K562 (cell line): ENCODE measurements around the gene RGS6. TPM values are rescaled to one million over a fixed set of nuclear protein-coding genes. Genes with fewer than 3 reads are reported as not detected.
A peak's percentile ranks its signal among the peaks of the same experiment; 100 is the strongest.

Source experiments
- ATAC-seq: fragments of 200-7000 bp; cut with Tn5 transposase; 3 replicates; pipeline ENCODE4 v1.9.1; 2020; ENCODE audit warnings: moderate library complexity
- BruUV-seq: library from RNA; stranded (reverse); fragments of 400-500 nt; replicated peaks from 2 replicates; lab custom pipeline; 2021; lab: Mats Ljungman, UMichigan
- CTCF ChIA-PET: fragments of 300-600 bp; formaldehyde crosslinking; extraction: SDS; loops from one replicate; lab custom pipeline; 2021; ENCODE audit warnings: low intra/inter-chr PET ratio; lab: Yijun Ruan, JAX
- POLR2A ChIA-PET: fragments of 300-600, 350-650 bp; sonication (Branson Sonifier 250); formaldehyde crosslinking; extraction: SDS; loops from one replicate; lab custom pipeline; 2021; ENCODE audit warnings: antibody characterized with exemption, inconsistent platforms; lab: Yijun Ruan, JAX
- DNase-seq, 4 experiments: peaks; one replicate each; pipeline versions ENCODE4 v3.0.0 to v3.0.0-alpha.2; 2011 to 2018; ENCODE audit warnings: low spot score in 3 of 4, mixed read lengths in 3 of 4; ENCODE audit errors: extremely low read depth in 1 of 4
- FAIRE-seq: peaks from 2 replicates; lab custom pipeline; 2011; peaks lifted over from hg19 to GRCh38; lab: Jason Lieb, UNC
- H2AFZ ChIP-seq: 2 replicates; pipeline ENCODE4 v1.6.0; 2011; ENCODE audit warnings: low read depth, low read length, control low read depth, inconsistent platforms
- H3K27ac ChIP-seq: fragments of 200-600 bp; 3 replicates; pipeline ENCODE4 v1.8.0; 2011; ENCODE audit warnings: low read depth, mild to moderate bottlenecking, control low read depth, inconsistent platforms, low read length, moderate library complexity, mixed read lengths; ENCODE audit errors: extremely low read depth
- H3K27me3 ChIP-seq, 2 experiments: fragments of 300-600 bp in 1 of 2; 2 replicates in 1 of 2; 3 replicates in 1 of 2; pipeline versions ENCODE4 v1.6.0 to v1.8.0; 2011; ENCODE audit warnings: inconsistent platforms in 2 of 2, low read length in 2 of 2, mild to moderate bottlenecking in 1 of 2, mixed read lengths in 1 of 2, moderate library complexity in 1 of 2; ENCODE audit not compliant: control insufficient read depth in 2 of 2, insufficient read depth in 2 of 2
- H3K36me3 ChIP-seq: fragments of 300-600 bp; 3 replicates; pipeline ENCODE4 v1.8.0; 2011; ENCODE audit warnings: mild to moderate bottlenecking, low read length, inconsistent platforms; ENCODE audit not compliant: control insufficient read depth, insufficient read depth
- H3K4me1 ChIP-seq, 2 experiments: fragments of 200-600 bp in 1 of 2; replicated peaks in 1 of 2; 2 replicates in 1 of 2; 3 replicates in 1 of 2; pipeline versions ENCODE4 v1.5.1 to v1.8.0; 2011; ENCODE audit warnings: inconsistent platforms in 2 of 2, low read length in 2 of 2, mild to moderate bottlenecking in 1 of 2, mixed read lengths in 1 of 2, moderate library complexity in 1 of 2; ENCODE audit not compliant: control insufficient read depth in 2 of 2, insufficient read depth in 2 of 2
- H3K4me2 ChIP-seq: 2 replicates; pipeline ENCODE4 v1.6.1; 2011; ENCODE audit warnings: low read length, control low read depth, inconsistent platforms, mixed read lengths; ENCODE audit not compliant: insufficient read depth
- H3K4me3 ChIP-seq: fragments of 200-600 bp; sonication (generic), shearing (Covaris generic); 2 replicates; pipeline ENCODE4 v1.5.1; 2016; ENCODE audit warnings: control low read depth, inconsistent platforms
- H3K79me2 ChIP-seq: fragments of 200-600 bp; 3 replicates; pipeline ENCODE4 v1.8.0; 2011; ENCODE audit warnings: low read length, inconsistent platforms; ENCODE audit not compliant: control insufficient read depth, insufficient read depth
- H3K9ac ChIP-seq, 2 experiments: 2 replicates each; pipeline versions ENCODE4 v1.6.0 to v1.6.1; 2011; ENCODE audit warnings: low read depth in 2 of 2, low read length in 2 of 2, control low read depth in 1 of 2, inconsistent platforms in 1 of 2, mild to moderate bottlenecking in 1 of 2, mixed read lengths in 1 of 2; ENCODE audit not compliant: insufficient read depth in 1 of 2
- H3K9me1 ChIP-seq: one replicate; pipeline ENCODE4 v1.6.0; 2011; ENCODE audit warnings: inconsistent platforms, mild to moderate bottlenecking, low read length, moderate library complexity; ENCODE audit not compliant: control insufficient read depth, insufficient read depth
- H3K9me3 ChIP-seq: replicated peaks from 2 replicates; pipeline ENCODE4 v1.5.1; 2011; ENCODE audit warnings: low read depth, low read length, inconsistent platforms; ENCODE audit not compliant: control insufficient read depth, insufficient read depth
- H4K20me1 ChIP-seq: replicated peaks from 2 replicates; pipeline ENCODE4 v1.6.1; 2011; ENCODE audit warnings: low read length, inconsistent platforms, mixed read lengths; ENCODE audit not compliant: control insufficient read depth, insufficient read depth
- CBFA2T2 ChIP-seq: fragments of 450-650 bp; conservative IDR thresholded peaks from 2 replicates; pipeline ENCODE4 v1.6.1; 2017; ENCODE audit warnings: mild to moderate bottlenecking
- CBFA2T3 ChIP-seq: fragments of 450-650 bp; IDR thresholded peaks from 2 replicates; pipeline ENCODE4 v1.6.1; 2017
- EGR1 ChIP-seq: fragments of 450-650 bp; conservative IDR thresholded peaks from 2 replicates; pipeline ENCODE4 v1.6.1; 2017; ENCODE audit warnings: mild to moderate bottlenecking
- FOS ChIP-seq: IDR thresholded peaks from 3 replicates; pipeline ENCODE4 v1.6.1; 2011; ENCODE audit not compliant: insufficient read length; ENCODE audit errors: extremely low read depth
- GABPA ChIP-seq: fragments of 200-800 bp; sonication (Bioruptor generic); conservative IDR thresholded peaks from 2 replicates; pipeline ENCODE4 v1.6.1; 2016; ENCODE audit warnings: low read depth, missing genetic modification characterization, missing compliant biosample characterization
- GABPB1 ChIP-seq: sonication (generic); formaldehyde crosslinking; IDR thresholded peaks from 2 replicates; pipeline ENCODE4 v1.8.0; 2022; ENCODE audit warnings: mild to moderate bottlenecking, missing genetic modification reagents
- KDM1A ChIP-seq, 2 experiments: fragments of 450-650 bp; IDR thresholded peaks; 2 replicates each; pipeline ENCODE4 v1.6.1; 2016; ENCODE audit warnings: mild to moderate bottlenecking in 2 of 2
- PHTF2 ChIP-seq: fragments of 250-450 bp; sonication (Bioruptor Pico); IDR thresholded peaks from 2 replicates; pipeline ENCODE4 v1.5.0; 2021; ENCODE audit warnings: mild to moderate bottlenecking
- STAT5B ChIP-seq: fragments of 250-450 bp; sonication (Bioruptor Pico); IDR thresholded peaks from 2 replicates; pipeline ENCODE4 v1.8.0; 2021; ENCODE audit warnings: mild to moderate bottlenecking, inconsistent platforms
- TAF7 ChIP-seq: fragments of 450-650 bp; IDR thresholded peaks from 2 replicates; pipeline ENCODE4 v1.6.1; 2016; ENCODE audit warnings: missing genetic modification characterization, missing compliant biosample characterization
- TAL1 ChIP-seq: fragments of 450-650 bp; IDR thresholded peaks from 2 replicates; pipeline ENCODE4 v1.6.1; 2016; ENCODE audit warnings: mild to moderate bottlenecking
- TEAD4 ChIP-seq, 2 experiments: sonication (generic) in 1 of 2; formaldehyde crosslinking in 1 of 2; IDR thresholded peaks; 2 replicates each; pipeline versions ENCODE4 v1.6.1 to v1.8.0; 2012 to 2022; ENCODE audit warnings: borderline replicate concordance in 1 of 2, inconsistent platforms in 1 of 2, low read length in 1 of 2, mild to moderate bottlenecking in 1 of 2, missing genetic modification reagents in 1 of 2
- ZBTB11 ChIP-seq, 3 experiments: fragments of 200-800 bp in 1 of 3; fragments of 250-450 bp in 1 of 3; fragments of 450-650 bp in 1 of 3; sonication (Bioruptor Pico) in 1 of 3; sonication (Bioruptor generic) in 1 of 3; formaldehyde crosslinking in 1 of 3; IDR thresholded peaks; 2 replicates each; pipeline versions ENCODE4 v1.6.1 to v1.8.0; 2016 to 2022; ENCODE audit warnings: mild to moderate bottlenecking in 2 of 3, missing genetic modification characterization in 2 of 3, missing compliant biosample characterization in 1 of 3, moderate library complexity in 1 of 3
- ZKSCAN8 ChIP-seq: fragments of 200-800 bp; sonication (Bioruptor generic); IDR thresholded peaks from 2 replicates; pipeline ENCODE4 v1.6.1; 2016; ENCODE audit warnings: missing genetic modification characterization, missing compliant biosample characterization
- WGBS: fragments of 100-300 bp; shearing (Covaris generic); methylation state at CpG from one replicate; pipeline ENCODE4 v1.1.6; 2016; ENCODE audit warnings: low coverage, mixed read lengths; ENCODE audit not compliant: insufficient coverage; ENCODE audit errors: missing lambda C conversion rate; 5-methylcytosine and 5-hydroxymethylcytosine counted together
- in situ Hi-C: fragments of 300-500 bp; cut with MboI; formaldehyde crosslinking; loops from 4 replicates; pipeline ENCODE4 v1.15.0; 2018; ENCODE audit warnings: inconsistent platforms, mixed read lengths
- intact Hi-C: fragments of 100-400 bp; cut with micrococcal nuclease; formaldehyde crosslinking; loops from 2 replicates; pipeline ENCODE4 v1.14.2; 2022
- polyA plus RNA-seq, 8 experiments: library from polyadenylated mRNA; depleted of rRNA in 4 of 8; stranded (reverse) in 5 of 8; unstranded in 3 of 8; fragments of >200 nt; fragmentation: Nextera tagmentation in 2 of 8; fragmentation: Illumina TruSeq in 1 of 8; extraction: Ambion mirVana in 2 of 8; extraction: Trizol in 1 of 8; gene quantifications; 2 replicates each; pipeline versions ENCODE4 v1.2.1 to v1.2.3, GENCODE V29; 2011 to 2014; ENCODE audit warnings: inconsistent platforms in 1 of 8, missing spikeins in 1 of 8
- total RNA-seq, 7 experiments: library from RNA; depleted of rRNA in 6 of 7; stranded (reverse); fragments of >200 nt in 6 of 7; fragmentation: Illumina TruSeq in 2 of 7; extraction: Trizol in 2 of 7; gene quantifications; 2 replicates each; pipeline versions ENCODE4 v1.2.1 to v1.2.3, GENCODE V29; 2011 to 2021; ENCODE audit warnings: low replicate concordance in 1 of 7
- TF ChIP-seq, protein P1 (sequence below), 2 experiments: fragments of 450-650 bp; IDR thresholded peaks; 2 replicates each; pipeline ENCODE4 v1.6.1; 2018; ENCODE audit warnings: mild to moderate bottlenecking in 2 of 2, low read depth in 1 of 2; ENCODE audit not compliant: partially characterized antibody in 2 of 2

Gene RGS6
- total and polyA plus RNA-seq, 9 of the 15 experiments (the other 6 are each of a cell fraction or from before 2014, with no cell fraction given): not detected

- H3K9ac ChIP-seq: no peak overlapping the region
- WGBS: 0% methylated on average over 4 of the region's 4 CpGs
- H3K27ac ChIP-seq: no peak overlapping the region
- TF ChIP-seq PHTF2 (CRISPR knock-in tag) (no peak), TAL1 (peak; percentile 36), STAT5B (no peak), EGR1 (peak; percentile 29), GABPA (0 out of 2 replicates have a peak, but pooled peaks have one; percentile 23), ZBTB11 (CRISPR knock-in tag; IDR thresholded peaks at IDR 0.05) (no peak), KDM1A (IDR thresholded peaks at IDR 0.05) (peak; percentile 30 to 39; a peak in 1 of 4 replicates), CBFA2T3 (peak; percentile 73), FOS (no peak), CBFA2T2 (peak; percentile 51), TAF7 (tag) (no peak), TEAD4 (IDR thresholded peaks at IDR 0.05; ENCODE audit: low read length) (peak; percentile 70; the same call in 1 of the 2 replicates), TEAD4 (CRISPR knock-in tag; IDR thresholded peaks at IDR 0.05; ENCODE audit: borderline replicate concordance) (no peak), GABPB1 (CRISPR knock-in tag) (no peak), ZKSCAN8 (CRISPR knock-in tag) (no peak)
- TF ChIP-seq, protein P1, sequence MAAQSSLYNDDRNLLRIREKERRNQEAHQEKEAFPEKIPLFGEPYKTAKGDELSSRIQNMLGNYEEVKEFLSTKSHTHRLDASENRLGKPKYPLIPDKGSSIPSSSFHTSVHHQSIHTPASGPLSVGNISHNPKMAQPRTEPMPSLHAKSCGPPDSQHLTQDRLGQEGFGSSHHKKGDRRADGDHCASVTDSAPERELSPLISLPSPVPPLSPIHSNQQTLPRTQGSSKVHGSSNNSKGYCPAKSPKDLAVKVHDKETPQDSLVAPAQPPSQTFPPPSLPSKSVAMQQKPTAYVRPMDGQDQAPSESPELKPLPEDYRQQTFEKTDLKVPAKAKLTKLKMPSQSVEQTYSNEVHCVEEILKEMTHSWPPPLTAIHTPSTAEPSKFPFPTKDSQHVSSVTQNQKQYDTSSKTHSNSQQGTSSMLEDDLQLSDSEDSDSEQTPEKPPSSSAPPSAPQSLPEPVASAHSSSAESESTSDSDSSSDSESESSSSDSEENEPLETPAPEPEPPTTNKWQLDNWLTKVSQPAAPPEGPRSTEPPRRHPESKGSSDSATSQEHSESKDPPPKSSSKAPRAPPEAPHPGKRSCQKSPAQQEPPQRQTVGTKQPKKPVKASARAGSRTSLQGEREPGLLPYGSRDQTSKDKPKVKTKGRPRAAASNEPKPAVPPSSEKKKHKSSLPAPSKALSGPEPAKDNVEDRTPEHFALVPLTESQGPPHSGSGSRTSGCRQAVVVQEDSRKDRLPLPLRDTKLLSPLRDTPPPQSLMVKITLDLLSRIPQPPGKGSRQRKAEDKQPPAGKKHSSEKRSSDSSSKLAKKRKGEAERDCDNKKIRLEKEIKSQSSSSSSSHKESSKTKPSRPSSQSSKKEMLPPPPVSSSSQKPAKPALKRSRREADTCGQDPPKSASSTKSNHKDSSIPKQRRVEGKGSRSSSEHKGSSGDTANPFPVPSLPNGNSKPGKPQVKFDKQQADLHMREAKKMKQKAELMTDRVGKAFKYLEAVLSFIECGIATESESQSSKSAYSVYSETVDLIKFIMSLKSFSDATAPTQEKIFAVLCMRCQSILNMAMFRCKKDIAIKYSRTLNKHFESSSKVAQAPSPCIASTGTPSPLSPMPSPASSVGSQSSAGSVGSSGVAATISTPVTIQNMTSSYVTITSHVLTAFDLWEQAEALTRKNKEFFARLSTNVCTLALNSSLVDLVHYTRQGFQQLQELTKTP (IDR thresholded peaks at IDR 0.05; ENCODE audit: low read depth in 1 of 2, partially characterized antibody in 2 of 2): no peak
These were observed 586.7 kb downstream of the RGS6 start for GRCh38 chr14:72518809-72519377.

More at GRCh38 chr14:72518809-72519377, 586.7 kb downstream of the RGS6 start:
- ChIA-PET POLR2A (interaction anchor here (0.6 kb wide), 2 partner anchors 97 to 540 kb away, joined by 3 read pairs; no protein-coding TSS in a partner anchor), CTCF (interaction anchor here (2.6 kb wide), 1 partner anchor 386 kb away, joined by 23 read pairs; no protein-coding TSS in a partner anchor)
- Histone ChIP-seq H3K27me3 (no peaks in the 10 kb centered on the region; a peak in 2 of 5 replicates), H3K9me3 (no peaks in the 10 kb centered on the region), H3K79me2 (no peaks in the 10 kb centered on the region), H4K20me1 (no peaks in the 10 kb centered on the region), H3K4me3 (no peak overlapping the region), H3K9me1 (no peaks in the 10 kb centered on the region), H3K4me1 (no peaks in the 10 kb centered on the region; a peak in 1 of 5 replicates), H2AFZ (no peak overlapping the region), H3K4me2 (no peak overlapping the region), H3K36me3 (no peaks in the 10 kb centered on the region)
- FAIRE-seq (no peak), ATAC-seq (no peak), DNase-seq (peak in 1 of 4 experiments; percentile 12)
- intact Hi-C loops: loop anchor here (5.0 to 10.0 kb wide), 2 partner anchors 298 to 956 kb away; no protein-coding TSS in a partner anchor
- in situ Hi-C loops: loop anchor here (10.0 to 25.0 kb wide), 2 partner anchors 716 to 943 kb away; partner anchors contain the start of genes NUMB and PAPLN
- no TSS peak for BruUV-seq
